Smooth muscle cell (in vitro differentiated cells): Measurements from ENCODE around the gene KLHL13. TPM values are rescaled to one million over a fixed set of nuclear protein-coding genes. Genes with fewer than 3 reads are reported as not detected.

Source experiments
- DNase-seq: peaks from one replicate; lab custom pipeline; 2025; ENCODE audit not compliant: unreplicated experiment; lab: John Stamatoyannopoulos, UW
- H2AFZ ChIP-seq: fragments of 200-600 bp; sonication (generic); 2 replicates; pipeline ENCODE4 v1.6.0; 2016; ENCODE audit warnings: antibody characterized with exemption, low read depth, mild to moderate bottlenecking
- H3F3A ChIP-seq: fragments of 200-600 bp; sonication (generic); 2 replicates; pipeline ENCODE4 v1.6.0; 2017; ENCODE audit warnings: antibody characterized with exemption, low read depth
- H3K27ac ChIP-seq: fragments of 200-600 bp; sonication (generic); 2 replicates; pipeline ENCODE4 v1.5.1; 2016; ENCODE audit warnings: low read depth, mild to moderate bottlenecking
- H3K27me3 ChIP-seq: fragments of 200-600 bp; sonication (generic); 2 replicates; pipeline ENCODE4 v1.6.1; 2016; ENCODE audit warnings: low read depth, mild to moderate bottlenecking
- H3K36me3 ChIP-seq: fragments of 200-600 bp; sonication (generic); 2 replicates; pipeline ENCODE4 v1.5.1; 2016; ENCODE audit warnings: low read depth
- H3K4me1 ChIP-seq: fragments of 200-600 bp; sonication (generic); 2 replicates; pipeline ENCODE4 v1.5.1; 2016; ENCODE audit warnings: low read depth
- H3K4me2 ChIP-seq: fragments of 200-600 bp; sonication (generic); 2 replicates; pipeline ENCODE4 v1.6.0; 2016; ENCODE audit warnings: mild to moderate bottlenecking
- H3K4me3 ChIP-seq: fragments of 200-600 bp; sonication (generic); 2 replicates; pipeline ENCODE4 v1.5.1; 2016; ENCODE audit warnings: mild to moderate bottlenecking
- H3K79me2 ChIP-seq: fragments of 200-600 bp; sonication (generic); 2 replicates; pipeline ENCODE4 v1.6.0; 2016; ENCODE audit warnings: low read depth, mild to moderate bottlenecking
- H3K9ac ChIP-seq: fragments of 200-600 bp; sonication (generic); 2 replicates; pipeline ENCODE4 v1.6.0; 2016; ENCODE audit warnings: low read depth
- H3K9me3 ChIP-seq: fragments of 200-600 bp; sonication (generic); replicated peaks from 2 replicates; pipeline ENCODE4 v1.5.1; 2016; ENCODE audit warnings: low read depth
- H4K20me1 ChIP-seq: fragments of 200-600 bp; sonication (generic); 2 replicates; pipeline ENCODE4 v1.6.0; 2016; ENCODE audit warnings: low read depth
- WGBS: methylation state at CpG from one replicate; pipeline ENCODE4 v1.1.7; 2016; ENCODE audit warnings: low lambda C conversion rate; 5-methylcytosine and 5-hydroxymethylcytosine counted together
- polyA plus RNA-seq: library from polyadenylated mRNA; unstranded; fragments of >200 nt; fragmentation: Nextera tagmentation; extraction: Ambion mirVana; gene quantifications from 2 replicates; pipeline ENCODE4 v1.2.1, GENCODE V29; 2016
- total RNA-seq: library from RNA; depleted of rRNA; stranded (reverse); fragments of >200 nt; gene quantifications from 2 replicates; pipeline ENCODE4 v1.2.3, GENCODE V29; 2014
- TF ChIP-seq, protein P1 (sequence below): fragments of 200-600 bp; sonication (generic); IDR thresholded peaks from 2 replicates; pipeline ENCODE4 v1.5.1; 2017; ENCODE audit warnings: borderline replicate concordance, mild to moderate bottlenecking, antibody characterized with exemption; ENCODE audit not compliant: insufficient read depth, poor library complexity, severe bottlenecking

The KLHL13 gene
- total and polyA plus RNA-seq, 2 experiments from 2014 or later: 0.32 to 3.4 TPM

DNA sequence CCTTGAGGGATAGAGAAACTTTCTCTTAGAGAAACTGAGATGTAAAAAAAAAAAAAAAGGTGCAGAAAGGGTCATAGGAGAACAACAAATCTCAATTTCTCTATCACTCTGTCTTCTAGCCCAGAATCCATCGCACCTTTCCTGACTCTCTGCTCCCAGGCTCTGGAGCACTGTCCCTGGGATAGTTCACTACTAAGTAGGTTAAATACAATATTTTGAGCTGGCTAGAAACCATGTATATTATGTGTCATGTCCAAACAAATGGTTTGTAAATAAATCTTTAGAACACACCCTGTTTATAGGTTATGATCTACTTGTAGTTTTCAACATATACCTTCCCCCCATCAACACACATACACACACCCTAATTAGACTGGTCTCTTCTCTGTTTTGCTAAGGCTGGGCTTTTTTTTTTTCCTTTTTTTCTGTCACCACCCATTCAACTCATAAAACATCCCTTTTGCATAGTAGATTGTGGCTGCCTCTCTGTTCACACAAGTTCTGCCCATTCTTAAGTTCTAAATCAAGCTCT lies 124.4 kb downstream of the KLHL13 start:
- no peaks in the 10 kb centered on the region for H3K4me1 ChIP-seq
- DNase-seq: no peak
- no peak overlapping the region for H3K27ac ChIP-seq
- H4K20me1 ChIP-seq: no peaks in the 10 kb centered on the region
- no peak overlapping the region for H3K9ac ChIP-seq
- 74% methylated on average over 1 of the region's 1 CpG for WGBS
- no peaks in the 10 kb centered on the region for H3K27me3 ChIP-seq
- H3K36me3 ChIP-seq: no peaks in the 10 kb centered on the region
- no peaks in the 10 kb centered on the region for H3K79me2 ChIP-seq
- H3F3A ChIP-seq: no peaks in the 10 kb centered on the region
- no peak overlapping the region for H3K4me3 ChIP-seq
- no peaks in the 10 kb centered on the region for H3K9me3 ChIP-seq
- no peak overlapping the region for H2AFZ ChIP-seq
- TF ChIP-seq, protein P1, sequence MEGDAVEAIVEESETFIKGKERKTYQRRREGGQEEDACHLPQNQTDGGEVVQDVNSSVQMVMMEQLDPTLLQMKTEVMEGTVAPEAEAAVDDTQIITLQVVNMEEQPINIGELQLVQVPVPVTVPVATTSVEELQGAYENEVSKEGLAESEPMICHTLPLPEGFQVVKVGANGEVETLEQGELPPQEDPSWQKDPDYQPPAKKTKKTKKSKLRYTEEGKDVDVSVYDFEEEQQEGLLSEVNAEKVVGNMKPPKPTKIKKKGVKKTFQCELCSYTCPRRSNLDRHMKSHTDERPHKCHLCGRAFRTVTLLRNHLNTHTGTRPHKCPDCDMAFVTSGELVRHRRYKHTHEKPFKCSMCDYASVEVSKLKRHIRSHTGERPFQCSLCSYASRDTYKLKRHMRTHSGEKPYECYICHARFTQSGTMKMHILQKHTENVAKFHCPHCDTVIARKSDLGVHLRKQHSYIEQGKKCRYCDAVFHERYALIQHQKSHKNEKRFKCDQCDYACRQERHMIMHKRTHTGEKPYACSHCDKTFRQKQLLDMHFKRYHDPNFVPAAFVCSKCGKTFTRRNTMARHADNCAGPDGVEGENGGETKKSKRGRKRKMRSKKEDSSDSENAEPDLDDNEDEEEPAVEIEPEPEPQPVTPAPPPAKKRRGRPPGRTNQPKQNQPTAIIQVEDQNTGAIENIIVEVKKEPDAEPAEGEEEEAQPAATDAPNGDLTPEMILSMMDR: no peak
- H3K4me2 ChIP-seq: no peak overlapping the region

DNA sequence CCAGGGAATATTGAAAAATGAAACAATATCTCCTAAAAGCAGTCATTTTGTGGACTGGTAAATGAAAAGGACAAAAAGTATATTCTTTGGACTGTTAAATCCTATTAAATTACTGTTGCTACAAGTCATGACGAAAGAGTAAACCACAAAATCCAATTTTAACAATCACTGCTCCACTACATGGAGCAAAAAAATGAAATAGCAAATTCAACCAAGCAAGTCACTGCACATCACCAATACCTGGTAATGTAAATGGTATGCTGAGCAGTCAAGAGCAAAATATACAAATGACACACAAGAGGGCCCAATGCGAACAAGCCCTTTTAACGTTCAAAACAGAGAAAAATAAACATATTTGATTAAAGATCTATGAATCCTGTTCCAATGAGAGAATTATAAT lies 126.2 kb downstream of the KLHL13 start:
- Histone ChIP-seq H4K20me1 (no peaks in the 10 kb centered on the region), H3K4me3 (no peak overlapping the region), H3K27me3 (no peaks in the 10 kb centered on the region), H3K9ac (no peak overlapping the region), H2AFZ (no peak overlapping the region), H3K27ac (peak overlapping the region; percentile 28), H3F3A (no peaks in the 10 kb centered on the region), H3K9me3 (no peaks in the 10 kb centered on the region), H3K36me3 (no peaks in the 10 kb centered on the region), H3K4me2 (no peak overlapping the region), H3K4me1 (no peaks in the 10 kb centered on the region), H3K79me2 (no peaks in the 10 kb centered on the region)
- DNase-seq: no peak
- WGBS: 75% methylated on average over 3 of the region's 3 CpGs
- TF ChIP-seq, protein P1: no peak

DNA sequence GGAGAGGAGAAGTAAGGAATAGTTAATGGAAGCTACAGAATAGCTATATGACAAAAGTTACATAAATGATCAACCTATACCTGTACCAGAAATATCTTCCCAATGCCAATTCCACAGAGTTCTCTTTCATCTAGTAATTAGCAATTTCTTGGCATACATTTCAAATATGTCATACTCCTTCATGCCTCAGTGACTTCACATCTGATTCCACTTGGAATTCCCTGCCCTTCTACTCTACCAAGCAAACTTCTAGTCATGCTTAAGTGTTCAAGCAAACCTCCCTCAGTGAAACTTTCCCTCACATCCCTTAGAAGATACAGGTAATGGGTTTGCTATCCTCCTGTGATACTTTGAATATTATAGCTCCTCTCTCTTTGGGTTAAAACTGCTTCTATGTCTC lies 127.1 kb downstream of the KLHL13 start:
- no peaks in the 10 kb centered on the region for H3K4me1 ChIP-seq
- no peak overlapping the region for H2AFZ ChIP-seq
- H4K20me1 ChIP-seq: no peaks in the 10 kb centered on the region
- no peak overlapping the region for H3K4me3 ChIP-seq
- no peak overlapping the region for H3K9ac ChIP-seq
- no peaks in the 10 kb centered on the region for H3K36me3 ChIP-seq
- H3K4me2 ChIP-seq: no peak overlapping the region
- TF ChIP-seq, protein P1: no peak
- H3F3A ChIP-seq: no peaks in the 10 kb centered on the region
- no peak overlapping the region for H3K27ac ChIP-seq
- DNase-seq: no peak
- H3K27me3 ChIP-seq: no peaks in the 10 kb centered on the region
- no peaks in the 10 kb centered on the region for H3K79me2 ChIP-seq
- no peaks in the 10 kb centered on the region for H3K9me3 ChIP-seq

DNA sequence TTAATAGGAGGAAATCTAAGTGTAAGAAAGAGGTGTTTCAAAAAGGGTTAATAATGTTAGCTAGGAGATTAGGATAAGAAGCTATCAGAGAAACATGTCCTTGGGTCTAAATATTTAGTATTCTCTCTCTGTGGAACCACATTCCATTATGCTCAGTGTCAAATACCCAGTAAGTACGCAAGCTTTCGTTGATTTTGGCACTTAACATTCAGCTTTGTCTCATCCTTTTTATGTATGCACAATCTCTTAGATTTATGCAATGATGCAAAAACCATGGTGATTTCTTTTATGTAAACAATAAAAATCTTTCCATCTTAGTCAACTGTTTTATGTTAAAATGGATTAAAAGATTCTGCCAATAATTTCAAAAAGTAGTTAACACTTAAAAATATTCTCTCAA lies 129.2 kb downstream of the KLHL13 start:
- Histone ChIP-seq H3K4me3 (no peak overlapping the region), H3K36me3 (no peaks in the 10 kb centered on the region), H3K9ac (no peak overlapping the region), H4K20me1 (no peaks in the 10 kb centered on the region), H3K4me1 (no peaks in the 10 kb centered on the region), H3K9me3 (no peaks in the 10 kb centered on the region), H3K27me3 (no peaks in the 10 kb centered on the region), H2AFZ (no peak overlapping the region), H3K79me2 (no peaks in the 10 kb centered on the region), H3K4me2 (no peak overlapping the region), H3F3A (no peaks in the 10 kb centered on the region), H3K27ac (no peak overlapping the region)
- no peak for DNase-seq
- 65% methylated on average over 2 of the region's 2 CpGs for WGBS
- TF ChIP-seq, protein P1: no peak
